HG03520 (cell line): Measurements from ENCODE around the gene KLK4.

ENCODE experiments used
- ATAC-seq: cut with Tn5 transposase; IDR thresholded peaks from one replicate; pipeline ENCODE4 v1.9.1; 2021; ENCODE audit warnings: mild to moderate bottlenecking, moderate library complexity; ENCODE audit not compliant: unreplicated experiment

KLK4 gene

GRCh38 chr19:50911206-50912101, at the start of gene KLK4:
TSS of gene KLK4 (minus strand) at chr19:50911395. CDS start at chr19:50910738, 657 bp downstream.
- ATAC-seq = no peak

GRCh38 chr19:50959731-50960500, 48.7 kb upstream of the KLK4 start:
- no peak for ATAC-seq

- no peak for ATAC-seq
Measured at GRCh38 chr19:50957587-50957986, 46.4 kb upstream of the KLK4 start.

DNA sequence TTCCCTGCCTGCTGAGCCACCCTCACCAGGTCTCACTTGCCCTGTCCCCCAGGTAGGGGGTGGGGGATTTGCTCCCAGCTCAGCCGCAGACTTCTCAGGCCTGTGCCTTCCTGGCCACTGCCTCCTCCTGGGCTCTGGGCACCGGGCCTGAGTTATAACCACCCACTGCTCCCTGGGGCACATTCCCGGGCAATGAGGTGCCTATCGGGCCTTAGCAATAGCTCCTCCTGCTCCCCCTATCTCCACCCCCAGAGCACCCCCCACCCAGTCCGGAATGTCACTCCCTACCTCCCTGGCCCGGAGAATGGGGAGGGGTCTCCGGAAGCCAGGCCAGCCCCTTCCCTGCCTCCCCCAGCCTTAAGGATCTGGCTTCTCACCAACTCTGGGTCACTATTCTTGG, 41.7 kb upstream of the KLK4 start, which contains the start of gene KLK5:
Gene KLK5, minus strand, starts transcription at position 129 of the 400 bp plus-strand sequence. CDS start 381 bp downstream, outside the sequence.
- no peak for ATAC-seq

- ATAC-seq = no peak
Measured at GRCh38 chr19:50949861-50950260, 38.7 kb upstream of the KLK4 start.

- no peak for ATAC-seq
Measured at GRCh38 chr19:50947123-50947522, 35.9 kb upstream of the KLK4 start.

DNA sequence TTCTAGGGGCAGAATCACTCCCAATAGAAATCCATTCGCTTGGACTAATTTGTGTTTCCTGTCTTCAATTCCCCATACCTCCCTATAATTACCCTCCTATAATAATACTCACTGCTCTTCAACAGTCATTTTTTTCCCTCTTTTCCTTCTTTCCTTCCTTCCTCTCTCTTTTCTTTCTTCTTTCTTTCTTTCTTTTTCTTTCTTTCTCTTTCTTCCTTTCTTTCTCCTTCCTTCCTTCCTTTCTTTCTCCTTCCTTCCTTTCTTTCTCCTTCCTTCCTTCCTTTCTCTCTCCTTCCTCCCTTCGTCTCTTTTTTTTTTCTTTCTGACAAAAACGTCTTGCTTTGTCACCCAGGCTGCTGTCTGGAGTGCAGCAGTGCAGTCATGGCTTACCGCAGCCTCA, 33.6 kb upstream of the KLK4 start:
- no peak for ATAC-seq

- no peak for ATAC-seq
Measured at GRCh38 chr19:50943074-50943828, 32.1 kb upstream of the KLK4 start.

DNA sequence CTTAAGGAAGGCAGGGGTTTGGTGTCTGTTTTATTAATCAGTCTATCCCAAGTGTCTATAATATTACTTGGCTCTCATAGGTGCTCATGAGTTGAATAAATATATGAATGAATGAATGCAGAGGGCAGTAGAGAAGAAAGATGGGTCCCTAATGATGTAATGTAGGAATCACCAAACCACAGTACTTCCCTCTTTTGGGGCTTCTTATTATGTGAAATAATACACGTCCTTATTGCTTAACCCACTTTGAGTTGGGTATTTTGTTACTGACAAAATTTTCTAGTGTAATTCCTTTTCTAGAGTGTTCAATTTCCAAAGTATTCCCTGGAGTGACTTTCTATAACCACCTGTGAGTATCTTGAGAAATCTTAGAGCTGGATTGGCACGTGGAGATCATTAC, 28.4 kb upstream of the KLK4 start:
- no peak for ATAC-seq

DNA sequence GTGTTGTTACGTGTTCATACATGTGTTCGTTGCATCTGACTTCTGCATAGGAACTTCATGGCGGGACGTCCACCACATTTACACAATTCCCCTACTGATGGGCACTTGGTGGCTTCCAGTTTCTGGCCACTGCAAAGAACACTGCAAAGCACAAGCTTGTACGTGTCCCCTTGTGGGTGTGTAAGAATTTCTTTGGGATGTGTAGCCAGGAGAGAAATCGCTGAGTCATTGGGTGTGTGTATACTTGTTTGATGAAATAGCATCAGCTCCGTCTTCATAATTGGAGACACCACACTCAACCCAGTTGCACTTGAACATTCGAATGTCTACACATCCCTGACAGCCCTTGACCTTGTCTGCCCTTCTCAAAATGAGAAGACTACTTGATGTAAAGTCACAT, 22.4 kb upstream of the KLK4 start:
- ATAC-seq = no peak

DNA sequence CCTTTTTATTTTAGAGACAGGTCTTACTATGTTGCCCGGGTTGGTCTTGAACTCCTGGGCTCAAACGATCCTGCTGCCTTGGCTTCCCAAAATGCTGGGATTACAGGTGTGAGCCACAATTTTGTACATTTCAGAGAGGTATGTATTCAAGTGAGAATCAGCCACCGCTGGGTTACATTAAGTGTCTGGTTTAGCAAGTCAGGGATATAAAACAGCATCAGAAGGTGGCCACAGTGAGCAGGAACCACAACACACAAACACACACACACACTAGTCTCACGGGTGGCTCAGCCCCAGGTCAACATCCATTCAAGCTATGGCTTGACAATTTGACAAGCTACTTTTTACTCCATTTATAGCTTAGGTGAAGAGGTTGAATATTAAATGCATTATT, 21.5 kb upstream of the KLK4 start:
- ATAC-seq = no peak

GRCh38 chr19:50932018-50932689, 21.0 kb upstream of the KLK4 start:
- ATAC-seq = no peak

- no peak for ATAC-seq
Measured at GRCh38 chr19:50931023-50931422, 19.8 kb upstream of the KLK4 start.

DNA sequence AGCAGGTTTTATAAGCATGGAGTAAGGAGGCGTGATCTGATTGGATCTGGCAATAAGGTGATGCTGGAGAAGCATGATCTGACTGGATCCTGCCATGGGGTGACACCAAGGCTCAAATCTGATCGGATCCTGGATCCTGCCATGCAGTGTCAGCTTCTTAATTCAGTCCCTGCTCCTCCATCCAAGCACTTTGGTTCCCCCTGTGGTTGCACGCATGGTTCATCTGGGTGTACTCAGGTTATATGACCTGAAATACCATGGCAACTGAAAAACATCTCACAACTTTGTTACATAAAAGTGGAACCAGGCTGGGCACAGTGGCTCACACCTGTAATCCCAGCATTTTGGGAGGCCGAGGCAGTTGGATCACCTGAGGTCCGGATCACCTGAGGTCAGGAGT, 17.6 kb upstream of the KLK4 start:
- ATAC-seq = no peak

GRCh38 chr19:50926144-50926543, 14.9 kb upstream of the KLK4 start:
- no peak for ATAC-seq

DNA sequence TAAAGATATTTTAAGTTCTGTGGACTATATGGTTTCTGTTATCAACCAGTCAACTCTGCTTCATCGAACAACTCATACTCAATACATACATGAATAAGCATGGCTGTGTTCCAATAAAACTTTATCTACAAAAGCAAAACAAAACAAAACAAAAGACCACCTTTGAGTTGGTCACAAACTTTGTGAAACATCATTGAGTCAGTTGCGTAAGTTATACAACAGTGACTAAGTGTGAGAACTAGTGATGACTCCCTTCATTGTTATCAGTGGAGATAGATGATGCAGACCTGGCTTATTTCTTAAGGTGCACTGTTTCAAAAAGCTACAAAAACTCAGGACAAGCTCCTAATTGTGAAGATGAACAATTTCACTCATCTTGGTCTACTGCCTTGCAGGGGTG, 14.5 kb upstream of the KLK4 start:
- ATAC-seq = no peak

DNA sequence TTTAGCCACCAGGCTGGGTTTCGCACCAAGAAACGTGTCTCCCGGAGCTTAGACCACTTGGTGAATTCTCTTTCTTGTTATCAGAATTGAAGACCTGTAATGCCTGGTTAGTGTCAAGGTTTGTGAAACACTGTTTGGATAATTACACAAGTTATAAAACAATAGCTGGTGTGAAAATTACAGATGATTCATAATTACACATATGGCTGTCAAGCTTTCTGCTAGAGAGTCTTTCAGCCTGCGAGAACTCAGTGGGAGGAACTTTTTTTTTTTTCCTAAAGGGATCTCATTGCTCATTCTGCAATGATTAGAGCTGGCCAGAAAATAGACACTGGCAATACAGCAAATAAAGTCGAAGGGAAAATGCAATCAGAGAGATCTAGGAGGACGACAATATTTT, 13.4 kb upstream of the KLK4 start:
- ATAC-seq = no peak

- ATAC-seq = no peak
Measured at GRCh38 chr19:50922317-50922853, 11.2 kb upstream of the KLK4 start.

GRCh38 chr19:50921426-50922316, 10.5 kb upstream of the KLK4 start:
- no peak for ATAC-seq
